Measurements from ENCODE around the gene ETV1. TPM values are rescaled to one million over a fixed set of nuclear protein-coding genes. Genes with fewer than 3 reads are reported as not detected.

ETV1 gene
- total and polyA plus RNA-seq, 4 donors = 1.2 to 4.3 (median 3.6) TPM

Small RNA genes lying within 50 kb of the gene (small RNA-seq; reads per million reads assigned to genes)
- gene RF00019 = not detected

Measured in liver (tissue), 5 donors.